ENCODE measurements around the gene ZNF705A. TPM values are rescaled to one million over a fixed set of nuclear protein-coding genes. Genes with fewer than 3 reads are reported as not detected.

The ZNF705A gene
- total and polyA plus RNA-seq, 10 of the 15 experiments (the other 5 are each of a cell fraction or from before 2014, with no cell fraction given) = 0.04 TPM; not detected in 9

DNA sequence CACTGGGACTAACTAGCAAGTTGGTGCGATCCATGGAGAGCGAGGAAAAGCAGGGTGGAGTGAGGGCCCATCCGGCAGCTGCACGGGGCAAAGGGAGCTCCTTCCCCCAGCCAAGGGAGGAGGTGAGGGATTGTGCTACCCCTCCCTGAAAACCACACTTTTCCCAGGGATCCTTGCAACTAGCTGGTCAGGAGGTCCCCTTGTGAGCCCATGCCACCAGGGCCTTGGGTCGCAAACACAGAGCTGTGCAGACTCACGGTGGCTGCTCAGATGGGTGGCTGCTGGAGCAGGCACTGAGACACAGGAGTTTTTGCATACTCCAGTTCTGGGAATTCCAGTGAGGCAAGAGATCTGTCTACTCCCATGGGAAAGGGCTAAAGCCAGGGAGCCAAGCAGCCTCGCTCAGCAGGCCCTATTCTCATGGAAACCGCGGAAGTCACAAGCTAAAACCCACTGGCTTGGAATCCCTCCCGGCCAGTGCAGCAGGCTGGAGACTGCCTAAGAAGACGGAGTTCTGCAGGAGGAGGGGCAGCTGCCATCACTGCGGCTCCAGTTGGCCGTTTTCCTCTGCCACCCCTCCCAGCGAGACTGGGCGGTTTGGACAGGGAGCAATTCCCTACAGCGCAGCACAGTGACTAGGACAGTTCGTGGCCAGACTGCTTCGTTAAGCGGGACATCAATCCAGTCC, 10.9 kb upstream of the ZNF705A start:
- DNase-seq (ENCODE audit: low read depth, low spot score) (no peak), ATAC-seq (no peak), FAIRE-seq (no peak)
- no peaks in the 10 kb centered on the region for H3K4me1 ChIP-seq (ENCODE audit: control insufficient read depth, insufficient read depth, low read length)
- no peaks in the 10 kb centered on the region; the same call in 2 of the 3 replicates for H3K9me3 ChIP-seq (replicated peaks; ENCODE audit: control insufficient read depth, insufficient read depth, low read length)
- no peaks in the 10 kb centered on the region for H4K20me1 ChIP-seq (ENCODE audit: control insufficient read depth, insufficient read depth)
- no TSS peak for BruUV-seq (replicated peaks)
- TF ChIP-seq FOXM1 (IDR thresholded peaks at IDR 0.05; ENCODE audit: low read depth, low read length) = no peak
- no peaks in the 10 kb centered on the region for H3K36me3 ChIP-seq (ENCODE audit: control insufficient read depth in 2 of 2, insufficient read depth in 2 of 2, low read length in 1 of 2)
- ChIA-PET SMC1A (ENCODE audit: uncharacterized antibody, unreplicated experiment) (no interaction called here), CTCF (no interaction called here), POLR2A (no interaction called here), RAD21 (ENCODE audit: unreplicated experiment) (interaction anchor here (0.5 kb wide), 1 partner anchor 81 kb away, joined by 3 read pairs; no protein-coding TSS in a partner anchor)
- no peak overlapping the region for H3K9ac ChIP-seq (ENCODE audit: control insufficient read depth, insufficient read depth, low read length)
- H3K27ac ChIP-seq (ENCODE audit: control insufficient read depth, insufficient read depth) = no peak overlapping the region
- no peaks in the 10 kb centered on the region for H3K27me3 ChIP-seq (replicated peaks in 1 of 2; ENCODE audit: control insufficient read depth in 2 of 2, insufficient read depth in 2 of 2, low read length in 1 of 2)
- WGBS (ENCODE audit: insufficient coverage, insufficient replicate concordance, low lambda C conversion rate, missing lambda C conversion rate) = 63% methylated on average over 19 of the region's 19 CpGs
- no peaks in the 10 kb centered on the region for H3K79me2 ChIP-seq (ENCODE audit: control insufficient read depth, insufficient read depth, low read length)
- no peak overlapping the region for H3K4me3 ChIP-seq
- in situ Hi-C loops (cut with MboI) (no loop called here), intact Hi-C loops (cut with micrococcal nuclease; ENCODE audit: unreplicated experiment) (no loop called here)
- H3K4me2 ChIP-seq (ENCODE audit: control insufficient read depth, insufficient read depth) = no peak overlapping the region
- H2AFZ ChIP-seq (ENCODE audit: control insufficient read depth, low read depth, low read length) = no peak overlapping the region

DNA sequence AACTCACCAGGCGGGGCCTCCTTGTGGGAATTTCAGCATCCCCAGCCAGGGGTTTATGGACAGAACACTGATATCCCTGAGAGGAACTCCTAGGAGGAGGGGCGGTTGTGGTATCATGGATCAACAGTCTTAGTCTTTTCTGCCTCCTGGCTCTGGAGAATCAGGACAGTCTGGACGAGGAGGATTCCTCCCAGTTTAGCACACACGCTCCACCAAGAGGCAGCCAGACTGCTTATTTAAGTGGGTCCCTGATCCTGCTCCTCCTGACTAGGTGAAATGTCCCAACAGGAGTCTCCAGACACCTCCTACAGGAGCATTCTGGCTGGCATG, 10.4 kb upstream of the ZNF705A start:
- no peak overlapping the region for H3K27ac ChIP-seq (ENCODE audit: control insufficient read depth, insufficient read depth)
- DNase-seq (ENCODE audit: low read depth, low spot score) = no peak
- no peak for FAIRE-seq
- no peaks in the 10 kb centered on the region for H3K27me3 ChIP-seq (replicated peaks in 1 of 2; ENCODE audit: control insufficient read depth in 2 of 2, insufficient read depth in 2 of 2, low read length in 1 of 2)
- no peaks in the 10 kb centered on the region for H4K20me1 ChIP-seq (ENCODE audit: control insufficient read depth, insufficient read depth)
- H3K4me3 ChIP-seq = no peak overlapping the region
- H3K4me1 ChIP-seq (ENCODE audit: control insufficient read depth, insufficient read depth, low read length) = no peaks in the 10 kb centered on the region
- ChIA-PET SMC1A (ENCODE audit: uncharacterized antibody, unreplicated experiment) (no interaction called here), CTCF (no interaction called here), POLR2A (no interaction called here), RAD21 (ENCODE audit: unreplicated experiment) (interaction anchor here (0.5 kb wide), 1 partner anchor 81 kb away, joined by 3 read pairs; no protein-coding TSS in a partner anchor)
- H2AFZ ChIP-seq (ENCODE audit: control insufficient read depth, low read depth, low read length) = no peak overlapping the region
- 12% methylated on average over 4 of the region's 4 CpGs for WGBS (ENCODE audit: insufficient coverage, insufficient replicate concordance, low lambda C conversion rate, missing lambda C conversion rate)
- in situ Hi-C loops (cut with MboI) (no loop called here), intact Hi-C loops (cut with micrococcal nuclease; ENCODE audit: unreplicated experiment) (no loop called here)
- H3K9me3 ChIP-seq (replicated peaks; ENCODE audit: control insufficient read depth, insufficient read depth, low read length) = no peaks in the 10 kb centered on the region; the same call in 2 of the 3 replicates
- no TSS peak for BruUV-seq (replicated peaks)
- no peak for ATAC-seq
- no peak overlapping the region for H3K9ac ChIP-seq (ENCODE audit: control insufficient read depth, insufficient read depth, low read length)
- H3K4me2 ChIP-seq (ENCODE audit: control insufficient read depth, insufficient read depth) = no peak overlapping the region
- H3K36me3 ChIP-seq (ENCODE audit: control insufficient read depth in 2 of 2, insufficient read depth in 2 of 2, low read length in 1 of 2) = no peaks in the 10 kb centered on the region
- no peaks in the 10 kb centered on the region for H3K79me2 ChIP-seq (ENCODE audit: control insufficient read depth, insufficient read depth, low read length)
- TF ChIP-seq NBN (IDR thresholded peaks at IDR 0.05) (no peak), BCLAF1 (IDR thresholded peaks at IDR 0.05) (no peak), MYB (IDR thresholded peaks at IDR 0.05; ENCODE audit: borderline replicate concordance, low read depth, low read length) (no peak), CREM (IDR thresholded peaks at IDR 0.05; ENCODE audit: low read depth) (no peak), TARDBP (IDR thresholded peaks at IDR 0.05; ENCODE audit: borderline replicate concordance) (no peak), CBFB (IDR thresholded peaks at IDR 0.05; ENCODE audit: low read depth) (no peak), RELA (IDR thresholded peaks at IDR 0.05; ENCODE audit: borderline replicate concordance, partially characterized antibody) (no peak), SREBF1 (IDR thresholded peaks at IDR 0.05; ENCODE audit: low read length) (no peak), NFIC (IDR thresholded peaks at IDR 0.05; ENCODE audit: low read depth, low read length) (no peak), HCFC1 (IDR thresholded peaks at IDR 0.05; ENCODE audit: low read length) (no peak)
- TF ChIP-seq, protein P1, sequence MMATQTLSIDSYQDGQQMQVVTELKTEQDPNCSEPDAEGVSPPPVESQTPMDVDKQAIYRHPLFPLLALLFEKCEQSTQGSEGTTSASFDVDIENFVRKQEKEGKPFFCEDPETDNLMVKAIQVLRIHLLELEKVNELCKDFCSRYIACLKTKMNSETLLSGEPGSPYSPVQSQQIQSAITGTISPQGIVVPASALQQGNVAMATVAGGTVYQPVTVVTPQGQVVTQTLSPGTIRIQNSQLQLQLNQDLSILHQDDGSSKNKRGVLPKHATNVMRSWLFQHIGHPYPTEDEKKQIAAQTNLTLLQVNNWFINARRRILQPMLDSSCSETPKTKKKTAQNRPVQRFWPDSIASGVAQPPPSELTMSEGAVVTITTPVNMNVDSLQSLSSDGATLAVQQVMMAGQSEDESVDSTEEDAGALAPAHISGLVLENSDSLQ (IDR thresholded peaks at IDR 0.05) = no peak

Measured in GM12878 (cell line).